ENCODE data around the gene ITGB3. TPM values are rescaled to one million over a fixed set of nuclear protein-coding genes. Genes with fewer than 3 reads are reported as not detected.

Gene ITGB3
- total and polyA plus RNA-seq, 9 of the 15 experiments (the other 6 are each of a cell fraction or from before 2014, with no cell fraction given): 0.08 to 2.6 (median 0.62) TPM; not detected in 1

- TF ChIP-seq ZNF511 (CRISPR knock-in tag; IDR thresholded peaks at IDR 0.05) (no peak), RBM25 (IDR thresholded peaks at IDR 0.05; ENCODE audit: low read depth, low read length, severe bottlenecking) (no peak), TEAD2 (tag; IDR thresholded peaks at IDR 0.05) (no peak), TFAM (CRISPR knock-in tag; conservative IDR thresholded peaks at IDR 0.05) (no peak), RFX7 (CRISPR knock-in tag; IDR thresholded peaks at IDR 0.05) (no peak), MBD2 (IDR thresholded peaks at IDR 0.05; ENCODE audit: borderline replicate concordance, low read depth) (peak; percentile 39; the same call in 1 of the 2 replicates), EWSR1 (IDR thresholded peaks at IDR 0.05; ENCODE audit: borderline replicate concordance, low read depth, partially characterized antibody) (no peak), EZH2 (IDR thresholded peaks at IDR 0.05; ENCODE audit: borderline replicate concordance, low read depth, low read length) (no peak), BMI1 (IDR thresholded peaks at IDR 0.05; ENCODE audit: low read length) (no peak), REST (IDR thresholded peaks at IDR 0.05; ENCODE audit: borderline replicate concordance) (peak; percentile 72), REST (CRISPR knock-in tag; IDR thresholded peaks at IDR 0.05; ENCODE audit: low read depth) (no peak), ZNF316 (IDR thresholded peaks at IDR 0.05) (no peak), GTF3C2 (IDR thresholded peaks at IDR 0.05; ENCODE audit: borderline replicate concordance, extremely low read depth, insufficient read length) (no peak), PTTG1 (tag; IDR thresholded peaks at IDR 0.05; ENCODE audit: low read depth) (no peak), NCOR1 (IDR thresholded peaks at IDR 0.05) (peak; percentile 87), ZNF79 (CRISPR knock-in tag; IDR thresholded peaks at IDR 0.05; ENCODE audit: low read depth) (no peak), FOXA3 (CRISPR knock-in tag; conservative IDR thresholded peaks at IDR 0.05 in 1 of 2, IDR thresholded peaks at IDR 0.05 in 1 of 2) (peak; percentile 11 to 75; a peak in 3 of 4 replicates)
Observed at GRCh38 chr17:47291242-47291873, 37.7 kb downstream of the ITGB3 start (continued).
